Breast epithelium (tissue), 4 donors: ENCODE results near the gene LORICRIN. TPM values are rescaled to one million over a fixed set of nuclear protein-coding genes. Genes with fewer than 3 reads are reported as not detected.

Experiments
- DNase-seq, 2 donors: peaks; one replicate each; pipeline ENCODE4 v3.0.0-alpha.2; 2019; ENCODE audit warnings: low spot score in 2 of 2
- H3K27ac ChIP-seq, 2 donors: fragments of 200-600 bp; sonication (generic) in 1 of 2; one replicate each; pipeline ENCODE4 v1.5.1; 2016 to 2019; ENCODE audit warnings: mild to moderate bottlenecking in 1 of 2
- H3K27me3 ChIP-seq, 2 donors: fragments of 200-600 bp; sonication (generic) in 1 of 2; one replicate each; pipeline versions ENCODE4 v1.5.1 to v1.6.0; 2017 to 2019; ENCODE audit warnings: control low read depth in 1 of 2, mild to moderate bottlenecking in 1 of 2
- H3K36me3 ChIP-seq: fragments of 200-600 bp; one replicate; pipeline ENCODE4 v1.5.1; 2019
- H3K4me1 ChIP-seq, 2 donors: fragments of 200-600 bp; sonication (generic); one replicate each; pipeline ENCODE4 v1.5.1; 2016 to 2019; ENCODE audit warnings: control low read depth in 1 of 2
- H3K4me3 ChIP-seq, 3 donors: fragments of 200-600 bp; sonication (generic); 1 replicate in 2 of 3; 2 replicates in 1 of 3; pipeline ENCODE4 v1.5.1; 2016 to 2019; ENCODE audit warnings: mild to moderate bottlenecking in 3 of 3, moderate library complexity in 2 of 3
- H3K9me3 ChIP-seq, 2 donors: fragments of 200-600 bp; sonication (generic) in 1 of 2; one replicate each; pipeline ENCODE4 v1.5.1; 2016 to 2019; ENCODE audit warnings: control low read depth in 1 of 2
- CTCF ChIP-seq, 3 donors: fragments of 450-650 bp; IDR thresholded peaks; one replicate each; pipeline ENCODE4 v1.5.1; 2016 to 2017; ENCODE audit warnings: antibody characterized with exemption in 3 of 3, mild to moderate bottlenecking in 3 of 3, moderate library complexity in 3 of 3
- POLR2A ChIP-seq: fragments of 450-650 bp; IDR thresholded peaks from one replicate; pipeline ENCODE4 v1.6.1; 2016; ENCODE audit warnings: antibody characterized with exemption, mild to moderate bottlenecking, moderate library complexity
- POLR2AphosphoS5 ChIP-seq, 3 donors: sonication (generic); formaldehyde crosslinking; IDR thresholded peaks; one replicate each; pipeline ENCODE4 v1.6.1; 2017; ENCODE audit warnings: antibody characterized with exemption in 3 of 3
- intact Hi-C: fragments of 100-400 bp; cut with DNase I; formaldehyde crosslinking; loops from one replicate; pipeline ENCODE4 v1.15.1; 2023; ENCODE audit warnings: low total_unique reads
- total RNA-seq, 3 donors: library from RNA; depleted of rRNA; stranded (reverse); fragments of >200 nt; gene quantifications; one replicate each; pipeline ENCODE4 v1.1.0, GENCODE V29; 2016

LORICRIN gene
- total RNA-seq, 3 donors from 2014 or later = not detected

- Histone ChIP-seq H3K4me3 (no peak overlapping the region), H3K4me1 (no peaks in the 10 kb centered on the region), H3K27ac (no peak overlapping the region), H3K36me3 (no peaks in the 10 kb centered on the region), H3K27me3 (no peaks in the 10 kb centered on the region), H3K9me3 (no peaks in the 10 kb centered on the region)
- DNase-seq = no peak
- intact Hi-C loops = no loop called here
- no peak for TF ChIP-seq CTCF (IDR thresholded peaks at IDR 0.05)
- TF ChIP-seq POLR2A = no peak
- TF ChIP-seq POLR2AphosphoS5 (IDR thresholded peaks at IDR 0.05) = no peak
Measured at GRCh38 chr1:153253693-153254092, 5.8 kb upstream of the LORICRIN start.

- no peaks in the 10 kb centered on the region for H3K4me1 ChIP-seq
- H3K36me3 ChIP-seq = no peaks in the 10 kb centered on the region
- TF ChIP-seq POLR2AphosphoS5 (IDR thresholded peaks at IDR 0.05) (no peak), CTCF (IDR thresholded peaks at IDR 0.05) (no peak), POLR2A (no peak)
- no peak for DNase-seq
- peak overlapping the region in 1 of 2 donors; percentile 38 for H3K27ac ChIP-seq
- no peaks in the 10 kb centered on the region for H3K9me3 ChIP-seq
- peaks cover 0 to 25% of the 10 kb centered on the region in 2 donors for H3K27me3 ChIP-seq
- intact Hi-C loops = no loop called here
- peak overlapping the region; percentile 46 to 66 (median 55) for H3K4me3 ChIP-seq
Measured at GRCh38 chr1:153260585-153261280, 1.2 kb downstream of the LORICRIN start.

GRCh38 chr1:153261281-153262069 is 2.0 kb downstream of the LORICRIN start:
- H3K27ac ChIP-seq = peak overlapping the region in 1 of 2 donors; percentile 38
- no peaks in the 10 kb centered on the region for H3K4me1 ChIP-seq
- no peaks in the 10 kb centered on the region for H3K9me3 ChIP-seq
- TF ChIP-seq POLR2AphosphoS5 (IDR thresholded peaks at IDR 0.05) (no peak), CTCF (IDR thresholded peaks at IDR 0.05) (no peak), POLR2A (no peak)
- H3K36me3 ChIP-seq = no peaks in the 10 kb centered on the region
- H3K4me3 ChIP-seq = peak overlapping the region; percentile 46 to 66 (median 55)
- no peak for DNase-seq
- H3K27me3 ChIP-seq = peaks cover 0 to 27% of the 10 kb centered on the region in 2 donors
- intact Hi-C loops = no loop called here

GRCh38 chr1:153262070-153262366 is 2.5 kb downstream of the LORICRIN start:
- Histone ChIP-seq H3K4me3 (peak overlapping the region in 2 of 3 donors; percentile 55 to 66), H3K27ac (no peak overlapping the region), H3K36me3 (no peaks in the 10 kb centered on the region), H3K4me1 (no peaks in the 10 kb centered on the region), H3K27me3 (peaks cover 0 to 32% of the 10 kb centered on the region in 2 donors), H3K9me3 (no peaks in the 10 kb centered on the region)
- intact Hi-C loops = no loop called here
- no peak for TF ChIP-seq POLR2AphosphoS5 (IDR thresholded peaks at IDR 0.05)
- no peak for TF ChIP-seq CTCF (IDR thresholded peaks at IDR 0.05)
- no peak for TF ChIP-seq POLR2A
- DNase-seq = no peak

GRCh38 chr1:153262462-153263157 is 3.1 kb downstream of the LORICRIN start:
- Histone ChIP-seq H3K4me3 (peak overlapping the region in 2 of 3 donors; percentile 55 to 66), H3K36me3 (no peaks in the 10 kb centered on the region), H3K4me1 (no peaks in the 10 kb centered on the region), H3K27ac (no peak overlapping the region), H3K27me3 (peaks cover 0 to 32% of the 10 kb centered on the region in 2 donors), H3K9me3 (no peaks in the 10 kb centered on the region)
- TF ChIP-seq CTCF (IDR thresholded peaks at IDR 0.05) (no peak), POLR2AphosphoS5 (IDR thresholded peaks at IDR 0.05) (no peak), POLR2A (no peak)
- intact Hi-C loops = no loop called here
- DNase-seq = no peak
